Astrocyte (in vitro differentiated cells and primary cell): ENCODE measurements around the gene MAML2. TPM values are rescaled to one million over a fixed set of nuclear protein-coding genes. Genes with fewer than 3 reads are reported as not detected.

Experiments used
- DNase-seq: peaks from one replicate; pipeline ENCODE4 v3.0.0-alpha.2; 2010; ENCODE audit warnings: low read depth
- FAIRE-seq: peaks from 2 replicates; lab custom pipeline; 2011; peaks lifted over from hg19 to GRCh38; lab: Jason Lieb, UNC
- H2AFZ ChIP-seq: 2 replicates; pipeline ENCODE4 v1.6.0; 2012; ENCODE audit warnings: low read depth, low read length, inconsistent platforms
- H3K27ac ChIP-seq: 2 replicates; pipeline ENCODE4 v1.5.1; 2011; ENCODE audit warnings: low read depth, low read length, inconsistent platforms
- H3K27me3 ChIP-seq: 2 replicates; pipeline ENCODE4 v1.6.0; 2011; ENCODE audit warnings: low read length, inconsistent platforms; ENCODE audit not compliant: insufficient read depth
- H3K36me3 ChIP-seq: 2 replicates; pipeline ENCODE4 v1.5.1; 2011; ENCODE audit warnings: low read length, inconsistent platforms; ENCODE audit not compliant: insufficient read depth
- H3K4me1 ChIP-seq: 2 replicates; pipeline ENCODE4 v1.5.1; 2011; ENCODE audit warnings: low read length, inconsistent platforms; ENCODE audit not compliant: insufficient read depth
- H3K4me2 ChIP-seq: 2 replicates; pipeline ENCODE4 v1.6.0; 2012; ENCODE audit warnings: low read length, inconsistent platforms
- H3K4me3 ChIP-seq: 2 replicates; pipeline ENCODE4 v1.5.1; 2011; ENCODE audit warnings: low read depth, mild to moderate bottlenecking, low read length, inconsistent platforms; ENCODE audit not compliant: insufficient read depth
- H3K79me2 ChIP-seq: 2 replicates; pipeline ENCODE4 v1.6.0; 2012; ENCODE audit warnings: mild to moderate bottlenecking, low read length, inconsistent platforms; ENCODE audit not compliant: insufficient read depth
- H3K9ac ChIP-seq: 2 replicates; pipeline ENCODE4 v1.6.0; 2012; ENCODE audit warnings: mild to moderate bottlenecking, low read length, inconsistent platforms
- H3K9me3 ChIP-seq: 2 replicates; pipeline ENCODE4 v1.5.1; 2012; ENCODE audit warnings: low read depth, mild to moderate bottlenecking, low read length, inconsistent platforms; ENCODE audit not compliant: insufficient read depth
- H4K20me1 ChIP-seq: 2 replicates; pipeline ENCODE4 v1.6.0; 2012; ENCODE audit warnings: low read length, inconsistent platforms; ENCODE audit not compliant: insufficient read depth
- H3K27ac Mint-ChIP-seq: one replicate; pipeline ENCODE4 v1.8.0; 2021; ENCODE audit warnings: mild to moderate bottlenecking, mixed read lengths; ENCODE audit not compliant: unreplicated experiment
- H3K27me3 Mint-ChIP-seq: one replicate; pipeline ENCODE4 v1.8.0; 2021; ENCODE audit warnings: low read depth, mixed read lengths; ENCODE audit not compliant: unreplicated experiment
- H3K36me3 Mint-ChIP-seq: one replicate; pipeline ENCODE4 v1.8.0; 2021; ENCODE audit warnings: low read depth, mixed read lengths; ENCODE audit not compliant: unreplicated experiment
- H3K4me1 Mint-ChIP-seq: one replicate; pipeline ENCODE4 v1.8.0; 2021; ENCODE audit warnings: low read depth, mixed read lengths; ENCODE audit not compliant: unreplicated experiment
- H3K4me3 Mint-ChIP-seq: one replicate; pipeline ENCODE4 v1.8.0; 2021; ENCODE audit warnings: mild to moderate bottlenecking, moderate library complexity, mixed read lengths; ENCODE audit not compliant: unreplicated experiment
- H3K9me3 Mint-ChIP-seq: one replicate; pipeline ENCODE4 v1.8.0; 2021; ENCODE audit warnings: mild to moderate bottlenecking, mixed read lengths; ENCODE audit not compliant: unreplicated experiment
- EZH2 ChIP-seq: IDR thresholded peaks from 2 replicates; pipeline ENCODE4 v1.6.1; 2012; ENCODE audit warnings: mild to moderate bottlenecking, low read length, inconsistent platforms; ENCODE audit not compliant: insufficient read depth
- total RNA-seq: library from RNA; stranded (reverse); gene quantifications from 2 replicates; pipeline ENCODE4 v1.2.1, GENCODE V29; 2021
- TF ChIP-seq, protein P1 (sequence below): IDR thresholded peaks from 2 replicates; pipeline ENCODE4 v1.5.1; 2011; ENCODE audit warnings: low read depth, mild to moderate bottlenecking, inconsistent platforms, low read length, moderate library complexity; ENCODE audit not compliant: insufficient read depth

The MAML2 gene
- total RNA-seq, 1 donor from 2014 or later, result 27.4 TPM

- Histone ChIP-seq H4K20me1 (no peaks in the 10 kb centered on the region), H3K4me2 (peak overlapping the region; percentile 31), H3K27ac (peak overlapping the region; percentile 6)
These were observed 13.0 kb downstream of the MAML2 start for GRCh38 chr11:96329855-96330510.

GRCh38 chr11:96329419-96329818 is 13.6 kb downstream of the MAML2 start:
- Histone ChIP-seq H2AFZ (no peak overlapping the region), H3K36me3 (no peaks in the 10 kb centered on the region), H3K4me2 (peak overlapping the region; percentile 31), H3K79me2 (peaks cover 94% of the 10 kb centered on the region), H3K9me3 (no peaks in the 10 kb centered on the region), H3K27ac (peak overlapping the region; percentile 49), H3K4me1 (peaks cover 56% of the 10 kb centered on the region), H3K4me3 (no peak overlapping the region), H3K9ac (peak overlapping the region; percentile 15), H3K27me3 (no peaks in the 10 kb centered on the region), H4K20me1 (no peaks in the 10 kb centered on the region)
- Mint-ChIP-seq H3K36me3 (peaks cover 6% of the 10 kb centered on the region), H3K9me3 (no peaks in the 10 kb centered on the region), H3K27me3 (no peaks in the 10 kb centered on the region), H3K4me1 (peaks cover 71% of the 10 kb centered on the region), H3K27ac (peak overlapping the region; percentile 90), H3K4me3 (no peak overlapping the region)
- DNase-seq (no peak), FAIRE-seq (peak; percentile 50)
- TF ChIP-seq, protein P1, sequence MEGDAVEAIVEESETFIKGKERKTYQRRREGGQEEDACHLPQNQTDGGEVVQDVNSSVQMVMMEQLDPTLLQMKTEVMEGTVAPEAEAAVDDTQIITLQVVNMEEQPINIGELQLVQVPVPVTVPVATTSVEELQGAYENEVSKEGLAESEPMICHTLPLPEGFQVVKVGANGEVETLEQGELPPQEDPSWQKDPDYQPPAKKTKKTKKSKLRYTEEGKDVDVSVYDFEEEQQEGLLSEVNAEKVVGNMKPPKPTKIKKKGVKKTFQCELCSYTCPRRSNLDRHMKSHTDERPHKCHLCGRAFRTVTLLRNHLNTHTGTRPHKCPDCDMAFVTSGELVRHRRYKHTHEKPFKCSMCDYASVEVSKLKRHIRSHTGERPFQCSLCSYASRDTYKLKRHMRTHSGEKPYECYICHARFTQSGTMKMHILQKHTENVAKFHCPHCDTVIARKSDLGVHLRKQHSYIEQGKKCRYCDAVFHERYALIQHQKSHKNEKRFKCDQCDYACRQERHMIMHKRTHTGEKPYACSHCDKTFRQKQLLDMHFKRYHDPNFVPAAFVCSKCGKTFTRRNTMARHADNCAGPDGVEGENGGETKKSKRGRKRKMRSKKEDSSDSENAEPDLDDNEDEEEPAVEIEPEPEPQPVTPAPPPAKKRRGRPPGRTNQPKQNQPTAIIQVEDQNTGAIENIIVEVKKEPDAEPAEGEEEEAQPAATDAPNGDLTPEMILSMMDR, result no peak
- no peak for TF ChIP-seq EZH2

More at GRCh38 chr11:96329855-96330510, 13.0 kb downstream of the MAML2 start:
- Mint-ChIP-seq H3K27ac (peak overlapping the region; percentile 90), H3K36me3 (peaks cover 6% of the 10 kb centered on the region), H3K9me3 (no peaks in the 10 kb centered on the region), H3K4me3 (no peak overlapping the region), H3K4me1 (peaks cover 65% of the 10 kb centered on the region), H3K27me3 (no peaks in the 10 kb centered on the region)
- Histone ChIP-seq H2AFZ (no peak overlapping the region), H3K9me3 (no peaks in the 10 kb centered on the region), H3K36me3 (peaks cover 4% of the 10 kb centered on the region), H3K9ac (peak overlapping the region; percentile 15), H3K4me3 (no peak overlapping the region), H3K27me3 (no peaks in the 10 kb centered on the region), H3K79me2 (peaks cover 96% of the 10 kb centered on the region), H3K4me1 (peaks cover 51% of the 10 kb centered on the region)
- FAIRE-seq (no peak), DNase-seq (no peak)
- TF ChIP-seq, protein P1, result no peak
- TF ChIP-seq EZH2, result no peak

- Histone ChIP-seq H3K79me2 (peaks cover 94% of the 10 kb centered on the region), H3K4me1 (peaks cover 63% of the 10 kb centered on the region), H3K27ac (peak overlapping the region; percentile 20), H2AFZ (no peak overlapping the region), H3K36me3 (no peaks in the 10 kb centered on the region), H4K20me1 (no peaks in the 10 kb centered on the region), H3K9me3 (no peaks in the 10 kb centered on the region), H3K27me3 (no peaks in the 10 kb centered on the region), H3K9ac (no peak overlapping the region), H3K4me3 (no peak overlapping the region), H3K4me2 (peak overlapping the region; percentile 27)
- H3K4me1 Mint-ChIP-seq, result peaks cover 79% of the 10 kb centered on the region
- no peak overlapping the region for H3K4me3 Mint-ChIP-seq
- peaks cover 8% of the 10 kb centered on the region for H3K36me3 Mint-ChIP-seq
- peak overlapping the region; percentile 93 for H3K27ac Mint-ChIP-seq
- no peaks in the 10 kb centered on the region for H3K9me3 Mint-ChIP-seq
- TF ChIP-seq, protein P1, result no peak
- TF ChIP-seq EZH2, result no peak
- FAIRE-seq (no peak), DNase-seq (no peak)
- H3K27me3 Mint-ChIP-seq, result no peaks in the 10 kb centered on the region
These were observed 14.5 kb downstream of the MAML2 start for GRCh38 chr11:96328395-96329010.
